ENCODE data around the gene PNP. TPM values are rescaled to one million over a fixed set of nuclear protein-coding genes. Genes with fewer than 3 reads are reported as not detected.

PNP gene
- total and polyA plus RNA-seq, 10 of the 15 experiments (the other 5 are each of a cell fraction or from before 2014, with no cell fraction given) = 103 to 215 (median 138) TPM

DNA sequence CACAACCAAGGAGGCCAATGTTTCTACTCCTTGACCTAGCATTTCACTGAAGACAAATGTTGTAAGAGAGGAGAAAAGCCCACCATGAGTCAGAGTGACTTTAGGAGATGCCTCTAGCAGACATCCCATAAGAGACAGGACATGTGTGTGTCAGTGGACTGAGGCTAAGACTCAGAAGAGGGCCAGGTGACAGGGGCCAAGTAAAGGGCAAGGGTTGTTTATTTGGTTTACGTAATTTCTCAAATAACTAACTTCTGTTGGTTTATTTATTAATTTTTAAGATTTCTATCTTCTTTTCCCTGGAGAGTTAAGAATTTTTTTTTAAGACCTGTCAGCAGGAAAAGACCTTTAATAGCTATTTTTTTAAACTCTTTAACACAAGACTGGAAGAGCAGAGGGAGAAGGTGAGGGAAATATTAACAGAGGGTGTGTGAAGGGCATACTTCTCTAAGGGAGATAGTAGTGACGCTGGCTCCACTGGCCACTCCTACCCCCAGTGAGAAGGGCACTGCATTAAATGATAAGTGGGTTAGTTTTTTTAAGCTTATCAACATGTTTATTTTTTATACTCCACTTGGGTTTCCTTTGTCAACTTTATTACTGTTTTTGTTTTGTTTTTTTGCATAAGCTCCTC, 3.4 kb downstream of the PNP start:
- H3K79me2 ChIP-seq (ENCODE audit: control insufficient read depth, insufficient read depth, low read length) = peaks cover 31% of the 10 kb centered on the region
- H3K4me1 ChIP-seq (ENCODE audit: control insufficient read depth, insufficient read depth, low read length) = peaks cover 7% of the 10 kb centered on the region; the same call in 1 of the 2 replicates
- BruUV-seq (replicated peaks) = no TSS peak
- TF ChIP-seq HDAC2 (IDR thresholded peaks at IDR 0.05) (no peak), ZBED1 (IDR thresholded peaks at IDR 0.05; ENCODE audit: borderline replicate concordance) (no peak), ESRRA (IDR thresholded peaks at IDR 0.05; ENCODE audit: low read length) (no peak), IRF4 (IDR thresholded peaks at IDR 0.05; ENCODE audit: low read depth, low read length) (no peak), BACH1 (IDR thresholded peaks at IDR 0.05; ENCODE audit: borderline replicate concordance) (no peak), SIN3A (IDR thresholded peaks at IDR 0.05; ENCODE audit: low read depth, low read length) (no peak), SMARCA5 (IDR thresholded peaks at IDR 0.05) (no peak), BMI1 (IDR thresholded peaks at IDR 0.05; ENCODE audit: borderline replicate concordance) (no peak), CHD2 (IDR thresholded peaks at IDR 0.05; ENCODE audit: borderline replicate concordance, low read depth, low read length) (no peak), NFYB (IDR thresholded peaks at IDR 0.05; ENCODE audit: insufficient read depth, low read depth, low read length) (no peak), NRF1 (conservative IDR thresholded peaks at IDR 0.05; ENCODE audit: low read depth, low read length) (no peak), PML (IDR thresholded peaks at IDR 0.05; ENCODE audit: low read length) (no peak), NBN (IDR thresholded peaks at IDR 0.05) (no peak), RBBP5 (conservative IDR thresholded peaks at IDR 0.05) (no peak), SREBF1 (IDR thresholded peaks at IDR 0.05; ENCODE audit: low read length) (no peak), NFYA (IDR thresholded peaks at IDR 0.05; ENCODE audit: borderline replicate concordance, low read depth, low read length) (no peak)
- TF ChIP-seq, protein P1, sequence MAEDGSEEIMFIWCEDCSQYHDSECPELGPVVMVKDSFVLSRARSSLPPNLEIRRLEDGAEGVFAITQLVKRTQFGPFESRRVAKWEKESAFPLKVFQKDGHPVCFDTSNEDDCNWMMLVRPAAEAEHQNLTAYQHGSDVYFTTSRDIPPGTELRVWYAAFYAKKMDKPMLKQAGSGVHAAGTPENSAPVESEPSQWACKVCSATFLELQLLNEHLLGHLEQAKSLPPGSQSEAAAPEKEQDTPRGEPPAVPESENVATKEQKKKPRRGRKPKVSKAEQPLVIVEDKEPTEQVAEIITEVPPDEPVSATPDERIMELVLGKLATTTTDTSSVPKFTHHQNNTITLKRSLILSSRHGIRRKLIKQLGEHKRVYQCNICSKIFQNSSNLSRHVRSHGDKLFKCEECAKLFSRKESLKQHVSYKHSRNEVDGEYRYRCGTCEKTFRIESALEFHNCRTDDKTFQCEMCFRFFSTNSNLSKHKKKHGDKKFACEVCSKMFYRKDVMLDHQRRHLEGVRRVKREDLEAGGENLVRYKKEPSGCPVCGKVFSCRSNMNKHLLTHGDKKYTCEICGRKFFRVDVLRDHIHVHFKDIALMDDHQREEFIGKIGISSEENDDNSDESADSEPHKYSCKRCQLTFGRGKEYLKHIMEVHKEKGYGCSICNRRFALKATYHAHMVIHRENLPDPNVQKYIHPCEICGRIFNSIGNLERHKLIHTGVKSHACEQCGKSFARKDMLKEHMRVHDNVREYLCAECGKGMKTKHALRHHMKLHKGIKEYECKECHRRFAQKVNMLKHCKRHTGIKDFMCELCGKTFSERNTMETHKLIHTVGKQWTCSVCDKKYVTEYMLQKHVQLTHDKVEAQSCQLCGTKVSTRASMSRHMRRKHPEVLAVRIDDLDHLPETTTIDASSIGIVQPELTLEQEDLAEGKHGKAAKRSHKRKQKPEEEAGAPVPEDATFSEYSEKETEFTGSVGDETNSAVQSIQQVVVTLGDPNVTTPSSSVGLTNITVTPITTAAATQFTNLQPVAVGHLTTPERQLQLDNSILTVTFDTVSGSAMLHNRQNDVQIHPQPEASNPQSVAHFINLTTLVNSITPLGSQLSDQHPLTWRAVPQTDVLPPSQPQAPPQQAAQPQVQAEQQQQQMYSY (CRISPR knock-in tag; IDR thresholded peaks at IDR 0.05) = no peak
- TF ChIP-seq, protein P2, sequence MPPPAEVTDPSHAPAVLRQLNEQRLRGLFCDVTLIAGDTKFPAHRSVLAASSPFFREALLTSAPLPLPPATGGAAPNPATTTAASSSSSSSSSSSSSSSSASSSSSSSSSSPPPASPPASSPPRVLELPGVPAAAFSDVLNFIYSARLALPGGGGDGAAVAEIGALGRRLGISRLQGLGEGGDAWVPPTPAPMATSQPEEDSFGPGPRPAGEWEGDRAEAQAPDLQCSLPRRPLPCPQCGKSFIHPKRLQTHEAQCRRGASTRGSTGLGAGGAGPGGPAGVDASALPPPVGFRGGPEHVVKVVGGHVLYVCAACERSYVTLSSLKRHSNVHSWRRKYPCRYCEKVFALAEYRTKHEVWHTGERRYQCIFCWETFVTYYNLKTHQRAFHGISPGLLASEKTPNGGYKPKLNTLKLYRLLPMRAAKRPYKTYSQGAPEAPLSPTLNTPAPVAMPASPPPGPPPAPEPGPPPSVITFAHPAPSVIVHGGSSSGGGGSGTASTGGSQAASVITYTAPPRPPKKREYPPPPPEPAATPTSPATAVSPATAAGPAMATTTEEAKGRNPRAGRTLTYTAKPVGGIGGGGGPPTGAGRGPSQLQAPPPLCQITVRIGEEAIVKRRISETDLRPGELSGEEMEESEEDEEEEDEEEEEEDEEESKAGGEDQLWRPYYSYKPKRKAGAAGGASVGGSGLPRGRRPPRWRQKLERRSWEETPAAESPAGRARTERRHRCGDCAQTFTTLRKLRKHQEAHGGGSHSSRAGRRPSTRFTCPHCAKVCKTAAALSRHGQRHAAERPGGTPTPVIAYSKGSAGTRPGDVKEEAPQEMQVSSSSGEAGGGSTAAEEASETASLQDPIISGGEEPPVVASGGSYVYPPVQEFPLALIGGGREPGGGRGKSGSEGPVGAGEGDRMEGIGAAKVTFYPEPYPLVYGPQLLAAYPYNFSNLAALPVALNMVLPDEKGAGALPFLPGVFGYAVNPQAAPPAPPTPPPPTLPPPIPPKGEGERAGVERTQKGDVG (CRISPR knock-in tag; IDR thresholded peaks at IDR 0.05) = no peak
- no peak overlapping the region for H3K9ac ChIP-seq (ENCODE audit: control insufficient read depth, insufficient read depth, low read length)
- ChIA-PET CTCF (interaction anchor here (0.8 to 1.2 kb wide), 7 partner anchors 11 to 215 kb away, joined by 3 to 6 read pairs (median 3); partner anchors contain the start of gene PIP4P1), RAD21 (ENCODE audit: unreplicated experiment) (interaction anchor here (0.6 to 1.5 kb wide), 2 partner anchors 15 to 217 kb away, joined by 3 read pairs; no protein-coding TSS in a partner anchor), POLR2A (interaction anchor here (1.3 kb wide), 1 partner anchor 11 kb away, joined by 4 read pairs; the partner anchor contains the start of gene PIP4P1), SMC1A (ENCODE audit: uncharacterized antibody, unreplicated experiment) (interaction anchor here (1.0 to 4.7 kb wide), 5 partner anchors 9 to 57 kb away, joined by 3 to 36 read pairs (median 6); partner anchors contain the start of gene APEX1)
- H4K20me1 ChIP-seq (ENCODE audit: control insufficient read depth, insufficient read depth) = no peaks in the 10 kb centered on the region
- no peak overlapping the region for H3K4me3 ChIP-seq
- no peak overlapping the region for H3K27ac ChIP-seq (ENCODE audit: control insufficient read depth, insufficient read depth)
- 98% methylated on average over 2 of the region's 2 CpGs for WGBS (ENCODE audit: insufficient coverage, insufficient replicate concordance, low lambda C conversion rate, missing lambda C conversion rate)
- no peaks in the 10 kb centered on the region for H3K27me3 ChIP-seq (replicated peaks in 1 of 2; ENCODE audit: control insufficient read depth in 2 of 2, insufficient read depth in 2 of 2, low read length in 1 of 2)
- intact Hi-C loops (cut with micrococcal nuclease; ENCODE audit: unreplicated experiment) = no loop called here
- FAIRE-seq (no peak), ATAC-seq (no peak), DNase-seq (ENCODE audit: low read depth, low spot score) (no peak)
- in situ Hi-C loops (cut with MboI) = no loop called here
- no peak overlapping the region for H3K4me2 ChIP-seq (ENCODE audit: control insufficient read depth, insufficient read depth)
- no peak overlapping the region for H2AFZ ChIP-seq (ENCODE audit: control insufficient read depth, low read depth, low read length)
- H3K36me3 ChIP-seq (ENCODE audit: control insufficient read depth in 2 of 2, insufficient read depth in 2 of 2, low read length in 1 of 2) = peaks cover 15 to 40% of the 10 kb centered on the region in 2 experiments
- no peaks in the 10 kb centered on the region for H3K9me3 ChIP-seq (replicated peaks; ENCODE audit: control insufficient read depth, insufficient read depth, low read length)
